Loucy (cell line): ENCODE measurements around the gene SCGB1A1.

Experiments
- H2AFZ ChIP-seq: fragments of 200-600 bp; sonication (generic); 2 replicates; pipeline ENCODE4 v1.6.0; 2016; ENCODE audit warnings: antibody characterized with exemption, mild to moderate bottlenecking, low read length, moderate library complexity
- H3F3A ChIP-seq: fragments of 200-600 bp; 2 replicates; pipeline ENCODE4 v1.6.0; 2016; ENCODE audit warnings: antibody characterized with exemption, low read depth, mild to moderate bottlenecking
- H3K27me3 ChIP-seq: fragments of 200-600 bp; sonication (generic); 2 replicates; pipeline ENCODE4 v1.6.1; 2014; ENCODE audit warnings: low read length, mild to moderate bottlenecking; ENCODE audit not compliant: insufficient read depth, poor library complexity, severe bottlenecking
- H3K36me3 ChIP-seq: fragments of 200-600 bp; sonication (generic); 2 replicates; pipeline ENCODE4 v1.6.1; 2016; ENCODE audit warnings: low read length; ENCODE audit not compliant: insufficient read depth
- H3K4me1 ChIP-seq: fragments of 200-600 bp; sonication (generic); 2 replicates; pipeline ENCODE4 v1.5.1; 2014; ENCODE audit warnings: low read length, mild to moderate bottlenecking; ENCODE audit not compliant: insufficient read depth, poor library complexity, severe bottlenecking
- H3K4me2 ChIP-seq: fragments of 200-600 bp; sonication (generic); 2 replicates; pipeline ENCODE4 v1.6.0; 2014; ENCODE audit warnings: antibody characterized with exemption, low read length, low read depth, mild to moderate bottlenecking; ENCODE audit not compliant: poor library complexity, severe bottlenecking
- H3K4me3 ChIP-seq: fragments of 200-600 bp; sonication (generic); 2 replicates; pipeline ENCODE4 v1.5.1; 2014; ENCODE audit warnings: low read length, mild to moderate bottlenecking, mixed read lengths; ENCODE audit not compliant: poor library complexity, severe bottlenecking
- H3K79me2 ChIP-seq: fragments of 200-600 bp; sonication (generic); 2 replicates; pipeline ENCODE4 v1.6.1; 2014; ENCODE audit warnings: low read length; ENCODE audit not compliant: insufficient read depth
- H3K9ac ChIP-seq: fragments of 200-600 bp; sonication (generic); 2 replicates; pipeline ENCODE4 v1.6.0; 2014; ENCODE audit warnings: mild to moderate bottlenecking, low read depth, low read length, moderate library complexity; ENCODE audit not compliant: poor library complexity, severe bottlenecking
- H3K9me2 ChIP-seq: fragments of 200-600 bp; sonication (generic); replicated peaks from 2 replicates; pipeline ENCODE4 v1.6.1; 2016; ENCODE audit warnings: low read depth, low read length, mixed read lengths
- H3K9me3 ChIP-seq: fragments of 200-600 bp; sonication (generic); 2 replicates; pipeline ENCODE4 v1.6.1; 2014; ENCODE audit warnings: mild to moderate bottlenecking, antibody characterized with exemption, low read length, low read depth; ENCODE audit not compliant: insufficient read depth
- H4K20me1 ChIP-seq: fragments of 200-600 bp; sonication (generic); 2 replicates; pipeline ENCODE4 v1.6.0; 2014; ENCODE audit warnings: antibody characterized with exemption, low read length, mild to moderate bottlenecking; ENCODE audit not compliant: insufficient read depth, poor library complexity, severe bottlenecking
- CTCF ChIP-seq: fragments of 200-600 bp; sonication (generic); conservative IDR thresholded peaks from 2 replicates; pipeline ENCODE4 v1.5.1; 2014; ENCODE audit warnings: mild to moderate bottlenecking, antibody characterized with exemption, low read length
- EZH2phosphoT487 ChIP-seq: fragments of 200-600 bp; IDR thresholded peaks from 2 replicates; pipeline ENCODE4 v1.6.1; 2018; ENCODE audit warnings: antibody characterized with exemption, mild to moderate bottlenecking, moderate library complexity, borderline replicate concordance

SCGB1A1 gene

DNA sequence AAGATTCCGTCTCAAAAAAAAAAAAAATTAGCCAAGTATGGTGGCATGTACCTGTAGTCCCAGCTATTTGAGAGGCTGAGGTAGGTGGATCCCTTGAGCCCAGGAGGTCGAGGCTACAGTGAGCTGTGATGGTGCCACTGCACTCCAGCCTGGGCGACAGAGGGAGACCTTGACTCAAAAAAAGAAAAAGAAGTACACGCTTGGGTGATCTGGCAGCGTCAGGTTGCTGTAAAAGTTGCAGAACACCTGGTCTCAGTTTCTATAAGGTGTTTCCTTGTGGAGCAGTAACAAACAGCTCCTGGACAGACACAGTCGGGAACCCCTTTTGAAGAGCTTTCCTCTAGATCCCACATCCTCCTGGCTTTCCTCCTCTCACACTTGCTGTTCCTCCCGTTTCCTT is 45.8 kb downstream of the SCGB1A1 start:
- Histone ChIP-seq H3K9me3 (no peaks in the 10 kb centered on the region), H3K4me1 (peaks cover 3% of the 10 kb centered on the region), H4K20me1 (no peaks in the 10 kb centered on the region), H3K79me2 (no peaks in the 10 kb centered on the region), H3K4me2 (no peak overlapping the region), H3F3A (no peaks in the 10 kb centered on the region), H3K27me3 (no peaks in the 10 kb centered on the region), H3K9me2 (no peaks in the 10 kb centered on the region), H3K36me3 (no peaks in the 10 kb centered on the region), H2AFZ (no peak overlapping the region), H3K4me3 (no peak overlapping the region), H3K9ac (no peak overlapping the region)
- TF ChIP-seq EZH2phosphoT487, result no peak
- TF ChIP-seq CTCF, result no peak

DNA sequence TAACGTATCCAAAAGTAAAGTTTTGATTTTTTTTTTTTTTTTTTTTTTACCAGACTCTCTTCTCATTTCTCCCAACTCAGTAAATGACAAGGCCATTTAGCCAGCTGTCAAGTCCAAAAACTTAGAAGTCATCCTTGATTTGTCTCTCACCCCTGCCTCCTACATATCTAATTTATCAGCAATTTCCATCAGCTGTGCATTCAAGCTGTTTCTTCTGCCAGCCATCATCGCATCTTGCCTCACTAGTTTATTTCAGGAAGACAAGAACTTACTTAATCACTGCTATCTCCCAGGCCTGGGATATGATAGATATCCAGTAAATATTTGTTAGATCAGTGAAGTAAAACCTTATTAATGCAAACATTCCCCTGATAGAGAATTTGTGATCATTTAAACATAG is 47.6 kb downstream of the SCGB1A1 start:
- Histone ChIP-seq H3K9me3 (no peaks in the 10 kb centered on the region), H3K4me3 (no peak overlapping the region), H3K9me2 (no peaks in the 10 kb centered on the region), H3F3A (no peaks in the 10 kb centered on the region), H3K79me2 (no peaks in the 10 kb centered on the region), H4K20me1 (no peaks in the 10 kb centered on the region), H2AFZ (no peak overlapping the region), H3K4me1 (peaks cover 3% of the 10 kb centered on the region), H3K9ac (no peak overlapping the region), H3K36me3 (no peaks in the 10 kb centered on the region), H3K4me2 (no peak overlapping the region), H3K27me3 (no peaks in the 10 kb centered on the region)
- no peak for TF ChIP-seq EZH2phosphoT487
- no peak for TF ChIP-seq CTCF

- Histone ChIP-seq H3K9me2 (no peaks in the 10 kb centered on the region), H3K9ac (no peak overlapping the region), H3F3A (no peaks in the 10 kb centered on the region), H3K4me2 (no peak overlapping the region), H3K4me1 (peaks cover 4% of the 10 kb centered on the region), H4K20me1 (no peaks in the 10 kb centered on the region), H2AFZ (no peak overlapping the region), H3K4me3 (no peak overlapping the region), H3K79me2 (no peaks in the 10 kb centered on the region), H3K36me3 (no peaks in the 10 kb centered on the region), H3K9me3 (no peaks in the 10 kb centered on the region), H3K27me3 (no peaks in the 10 kb centered on the region)
- TF ChIP-seq EZH2phosphoT487 (no peak), CTCF (no peak)
These were observed 49.7 kb downstream of the SCGB1A1 start for GRCh38 chr11:62468577-62468976.
